Activated CD8-positive, alpha-beta memory T cell treated with anti-CD3 and anti-CD28 coated beads, Interleukin-2, amount 10 ng/mL, durations not matched to agents 7 days and 5 days (primary cell): Measurements from ENCODE around the gene ELMOD1. TPM values are rescaled to one million over a fixed set of nuclear protein-coding genes. Genes with fewer than 3 reads are reported as not detected.

Source experiments
- ATAC-seq: fragments of 150-1000 bp; cut with Tn5 transposase; one replicate; pipeline ENCODE4 v1.10.0; 2021; ENCODE audit warnings: moderate library complexity
- CTCF ChIA-PET: fragments of 350-600 bp; sonication (Branson Sonifier 250); formaldehyde crosslinking; loops from one replicate; lab custom pipeline; 2021; ENCODE audit warnings: antibody characterized with exemption; lab: Charles Lee
- DNase-seq: peaks from one replicate; pipeline ENCODE4 v3.0.0-alpha.2; 2020
- H3K27ac Mint-ChIP-seq: one replicate; pipeline ENCODE4 v1.8.0; 2021; ENCODE audit warnings: mild to moderate bottlenecking, mixed read lengths
- H3K27me3 Mint-ChIP-seq: one replicate; pipeline ENCODE4 v1.8.0; 2021; ENCODE audit warnings: mixed read lengths
- H3K36me3 Mint-ChIP-seq: one replicate; pipeline ENCODE4 v1.8.0; 2021; ENCODE audit warnings: mild to moderate bottlenecking, mixed read lengths
- H3K4me1 Mint-ChIP-seq: one replicate; pipeline ENCODE4 v1.8.0; 2021; ENCODE audit warnings: mixed read lengths
- H3K4me3 Mint-ChIP-seq: one replicate; pipeline ENCODE4 v1.8.0; 2021; ENCODE audit warnings: mild to moderate bottlenecking, moderate library complexity, mixed read lengths
- H3K9me3 Mint-ChIP-seq: one replicate; pipeline ENCODE4 v1.8.0; 2022; ENCODE audit warnings: low read depth, mixed read lengths
- total RNA-seq, 2 experiments: library from RNA; stranded (reverse); gene quantifications; one replicate each; pipeline ENCODE4 v1.2.3, GENCODE V29; 2021

The ELMOD1 gene
- total RNA-seq, 2 experiments from 2014 or later = 0.16 TPM; not detected in 1

GRCh38 chr11:107689317-107690202, 98.6 kb downstream of the ELMOD1 start:
- H3K27ac Mint-ChIP-seq = no peak overlapping the region
- no peaks in the 10 kb centered on the region for H3K36me3 Mint-ChIP-seq
- no peak overlapping the region for H3K4me3 Mint-ChIP-seq
- peaks cover 20% of the 10 kb centered on the region for H3K27me3 Mint-ChIP-seq
- DNase-seq (peak; percentile 67), ATAC-seq (peak; percentile 76)
- no peaks in the 10 kb centered on the region for H3K9me3 Mint-ChIP-seq
- CTCF ChIA-PET = interaction anchor here (0.6 to 4.2 kb wide), 17 partner anchors 8 to 204 kb away, joined by 3 to 42 read pairs (median 5); partner anchors contain the start of gene ALKBH8
- no peaks in the 10 kb centered on the region for H3K4me1 Mint-ChIP-seq

- Mint-ChIP-seq H3K9me3 (no peaks in the 10 kb centered on the region), H3K27ac (no peak overlapping the region)
These were observed 100.2 kb downstream of the ELMOD1 start for GRCh38 chr11:107691000-107691750.

GRCh38 chr11:107695446-107695845, 104.5 kb downstream of the ELMOD1 start:
- CTCF ChIA-PET = no interaction called here

More at GRCh38 chr11:107691000-107691750, 100.2 kb downstream of the ELMOD1 start:
- Mint-ChIP-seq H3K4me3 (no peak overlapping the region), H3K27me3 (peaks cover 24% of the 10 kb centered on the region), H3K4me1 (no peaks in the 10 kb centered on the region), H3K36me3 (no peaks in the 10 kb centered on the region)
- CTCF ChIA-PET = interaction anchor here (4.2 kb wide), 1 partner anchor 140 kb away, joined by 42 read pairs; no protein-coding TSS in a partner anchor
- DNase-seq (no peak), ATAC-seq (no peak)

GRCh38 chr11:107696140-107696539, 105.2 kb downstream of the ELMOD1 start:
- peaks cover 48% of the 10 kb centered on the region for H3K27me3 Mint-ChIP-seq
- no peak for DNase-seq
- H3K9me3 Mint-ChIP-seq = no peaks in the 10 kb centered on the region

More at GRCh38 chr11:107695446-107695845, 104.5 kb downstream of the ELMOD1 start:
- Mint-ChIP-seq H3K36me3 (no peaks in the 10 kb centered on the region), H3K4me1 (no peaks in the 10 kb centered on the region), H3K27ac (no peak overlapping the region), H3K27me3 (peaks cover 45% of the 10 kb centered on the region), H3K4me3 (no peak overlapping the region), H3K9me3 (no peaks in the 10 kb centered on the region)
- no peak for DNase-seq
- ATAC-seq = no peak

GRCh38 chr11:107697291-107697690, 106.3 kb downstream of the ELMOD1 start:
- Mint-ChIP-seq H3K36me3 (no peaks in the 10 kb centered on the region), H3K9me3 (no peaks in the 10 kb centered on the region), H3K27ac (no peak overlapping the region), H3K27me3 (peaks cover 41% of the 10 kb centered on the region), H3K4me3 (no peak overlapping the region), H3K4me1 (no peaks in the 10 kb centered on the region)
- no peak for ATAC-seq
- no peak for DNase-seq
- CTCF ChIA-PET = interaction anchor here (1.0 to 2.0 kb wide), 2 partner anchors 8 to 12 kb away, joined by 3 to 4 read pairs; no protein-coding TSS in a partner anchor

More at GRCh38 chr11:107696140-107696539, 105.2 kb downstream of the ELMOD1 start:
- H3K36me3 Mint-ChIP-seq = no peaks in the 10 kb centered on the region
- CTCF ChIA-PET = interaction anchor here (1.0 kb wide), 1 partner anchor 13 kb away, joined by 3 read pairs; no protein-coding TSS in a partner anchor
- no peaks in the 10 kb centered on the region for H3K4me1 Mint-ChIP-seq
- H3K4me3 Mint-ChIP-seq = no peak overlapping the region
- no peak for ATAC-seq
- H3K27ac Mint-ChIP-seq = no peak overlapping the region

- CTCF ChIA-PET = interaction anchor here (0.6 kb wide), 1 partner anchor 331 kb away, joined by 3 read pairs; no protein-coding TSS in a partner anchor
- Mint-ChIP-seq H3K36me3 (no peaks in the 10 kb centered on the region), H3K27ac (no peak overlapping the region), H3K4me1 (no peaks in the 10 kb centered on the region), H3K9me3 (no peaks in the 10 kb centered on the region), H3K27me3 (peaks cover 40% of the 10 kb centered on the region), H3K4me3 (no peak overlapping the region)
- no peak for ATAC-seq
- no peak for DNase-seq
These were observed 108.7 kb downstream of the ELMOD1 start for GRCh38 chr11:107699371-107700285.

- Mint-ChIP-seq H3K27me3 (peaks cover 30% of the 10 kb centered on the region), H3K9me3 (no peaks in the 10 kb centered on the region), H3K27ac (no peak overlapping the region), H3K4me3 (no peak overlapping the region), H3K36me3 (no peaks in the 10 kb centered on the region), H3K4me1 (no peaks in the 10 kb centered on the region)
- CTCF ChIA-PET = no interaction called here
- DNase-seq (no peak), ATAC-seq (no peak)
These were observed 111.2 kb downstream of the ELMOD1 start for GRCh38 chr11:107702109-107702660.

- no peaks in the 10 kb centered on the region for H3K36me3 Mint-ChIP-seq
- DNase-seq = no peak
- H3K4me1 Mint-ChIP-seq = no peaks in the 10 kb centered on the region
- H3K27me3 Mint-ChIP-seq = peaks cover 32% of the 10 kb centered on the region
- H3K4me3 Mint-ChIP-seq = no peak overlapping the region
- CTCF ChIA-PET = no interaction called here
- ATAC-seq = no peak
- no peak overlapping the region for H3K27ac Mint-ChIP-seq
- H3K9me3 Mint-ChIP-seq = no peaks in the 10 kb centered on the region
These were observed 111.8 kb downstream of the ELMOD1 start for GRCh38 chr11:107702723-107703122.

- H3K4me1 Mint-ChIP-seq = no peaks in the 10 kb centered on the region
- no peaks in the 10 kb centered on the region for H3K36me3 Mint-ChIP-seq
- no peaks in the 10 kb centered on the region for H3K9me3 Mint-ChIP-seq
- no peak for ATAC-seq
- H3K4me3 Mint-ChIP-seq = no peak overlapping the region
- CTCF ChIA-PET = no interaction called here
- DNase-seq = no peak
- no peak overlapping the region for H3K27ac Mint-ChIP-seq
- peaks cover 38% of the 10 kb centered on the region for H3K27me3 Mint-ChIP-seq
These were observed 113.5 kb downstream of the ELMOD1 start for GRCh38 chr11:107704451-107704850.

GRCh38 chr11:107705027-107705426, 114.1 kb downstream of the ELMOD1 start:
- H3K27me3 Mint-ChIP-seq = peaks cover 39% of the 10 kb centered on the region

GRCh38 chr11:107706531-107706930, 115.6 kb downstream of the ELMOD1 start:
- no peak for DNase-seq
- H3K4me3 Mint-ChIP-seq = no peak overlapping the region
- no peaks in the 10 kb centered on the region for H3K9me3 Mint-ChIP-seq
- H3K36me3 Mint-ChIP-seq = no peaks in the 10 kb centered on the region
- H3K27ac Mint-ChIP-seq = no peak overlapping the region
- CTCF ChIA-PET = no interaction called here
- H3K4me1 Mint-ChIP-seq = no peaks in the 10 kb centered on the region
- H3K27me3 Mint-ChIP-seq = peaks cover 39% of the 10 kb centered on the region
- no peak for ATAC-seq

More at GRCh38 chr11:107705027-107705426, 114.1 kb downstream of the ELMOD1 start:
- CTCF ChIA-PET = no interaction called here
- Mint-ChIP-seq H3K27ac (no peak overlapping the region), H3K4me1 (no peaks in the 10 kb centered on the region), H3K36me3 (no peaks in the 10 kb centered on the region), H3K4me3 (no peak overlapping the region), H3K9me3 (no peaks in the 10 kb centered on the region)
- ATAC-seq (no peak), DNase-seq (no peak)

- Mint-ChIP-seq H3K27me3 (peaks cover 41% of the 10 kb centered on the region), H3K4me1 (no peaks in the 10 kb centered on the region), H3K9me3 (no peaks in the 10 kb centered on the region), H3K36me3 (no peaks in the 10 kb centered on the region), H3K4me3 (no peak overlapping the region), H3K27ac (no peak overlapping the region)
- ATAC-seq (no peak), DNase-seq (no peak)
- CTCF ChIA-PET = no interaction called here
These were observed 116.3 kb downstream of the ELMOD1 start for GRCh38 chr11:107707215-107707671.
